ENCODE results near the gene ATG14.

ATG14 gene

DNA sequence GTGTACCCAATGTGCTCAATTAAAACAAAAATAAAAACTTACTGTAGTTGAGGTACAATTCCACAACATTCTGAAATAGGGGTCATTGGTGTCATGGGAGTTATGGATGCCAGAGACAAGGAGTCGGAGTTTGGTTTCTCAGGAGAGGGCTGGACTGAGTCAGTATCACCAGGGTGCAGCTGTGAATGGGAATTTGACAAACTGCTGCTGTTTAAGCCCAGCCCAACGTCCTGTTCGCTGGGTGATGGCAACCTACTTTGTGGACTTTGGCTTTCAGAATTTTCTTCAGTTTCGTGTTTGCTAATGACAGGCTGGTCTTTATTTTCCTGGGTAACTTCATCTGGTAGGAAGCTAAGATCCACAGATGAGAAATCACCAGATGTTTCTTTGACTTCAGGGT, 24.9 kb upstream of the ATG14 start:
- no peak overlapping the region for H3K27ac ChIP-seq (replicated peaks)
- TF ChIP-seq SPI1 (IDR thresholded peaks at IDR 0.05; ENCODE audit: borderline replicate concordance, low read depth) (no peak), GABPA (IDR thresholded peaks at IDR 0.05; ENCODE audit: low read depth) (no peak), POLR2AphosphoS5 (IDR thresholded peaks at IDR 0.05; ENCODE audit: low read depth) (no peak)
- TF ChIP-seq, protein P1, sequence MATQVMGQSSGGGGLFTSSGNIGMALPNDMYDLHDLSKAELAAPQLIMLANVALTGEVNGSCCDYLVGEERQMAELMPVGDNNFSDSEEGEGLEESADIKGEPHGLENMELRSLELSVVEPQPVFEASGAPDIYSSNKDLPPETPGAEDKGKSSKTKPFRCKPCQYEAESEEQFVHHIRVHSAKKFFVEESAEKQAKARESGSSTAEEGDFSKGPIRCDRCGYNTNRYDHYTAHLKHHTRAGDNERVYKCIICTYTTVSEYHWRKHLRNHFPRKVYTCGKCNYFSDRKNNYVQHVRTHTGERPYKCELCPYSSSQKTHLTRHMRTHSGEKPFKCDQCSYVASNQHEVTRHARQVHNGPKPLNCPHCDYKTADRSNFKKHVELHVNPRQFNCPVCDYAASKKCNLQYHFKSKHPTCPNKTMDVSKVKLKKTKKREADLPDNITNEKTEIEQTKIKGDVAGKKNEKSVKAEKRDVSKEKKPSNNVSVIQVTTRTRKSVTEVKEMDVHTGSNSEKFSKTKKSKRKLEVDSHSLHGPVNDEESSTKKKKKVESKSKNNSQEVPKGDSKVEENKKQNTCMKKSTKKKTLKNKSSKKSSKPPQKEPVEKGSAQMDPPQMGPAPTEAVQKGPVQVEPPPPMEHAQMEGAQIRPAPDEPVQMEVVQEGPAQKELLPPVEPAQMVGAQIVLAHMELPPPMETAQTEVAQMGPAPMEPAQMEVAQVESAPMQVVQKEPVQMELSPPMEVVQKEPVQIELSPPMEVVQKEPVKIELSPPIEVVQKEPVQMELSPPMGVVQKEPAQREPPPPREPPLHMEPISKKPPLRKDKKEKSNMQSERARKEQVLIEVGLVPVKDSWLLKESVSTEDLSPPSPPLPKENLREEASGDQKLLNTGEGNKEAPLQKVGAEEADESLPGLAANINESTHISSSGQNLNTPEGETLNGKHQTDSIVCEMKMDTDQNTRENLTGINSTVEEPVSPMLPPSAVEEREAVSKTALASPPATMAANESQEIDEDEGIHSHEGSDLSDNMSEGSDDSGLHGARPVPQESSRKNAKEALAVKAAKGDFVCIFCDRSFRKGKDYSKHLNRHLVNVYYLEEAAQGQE (IDR thresholded peaks at IDR 0.05; ENCODE audit: insufficient replicate concordance, low read depth): no peak
- TF ChIP-seq, protein P2, sequence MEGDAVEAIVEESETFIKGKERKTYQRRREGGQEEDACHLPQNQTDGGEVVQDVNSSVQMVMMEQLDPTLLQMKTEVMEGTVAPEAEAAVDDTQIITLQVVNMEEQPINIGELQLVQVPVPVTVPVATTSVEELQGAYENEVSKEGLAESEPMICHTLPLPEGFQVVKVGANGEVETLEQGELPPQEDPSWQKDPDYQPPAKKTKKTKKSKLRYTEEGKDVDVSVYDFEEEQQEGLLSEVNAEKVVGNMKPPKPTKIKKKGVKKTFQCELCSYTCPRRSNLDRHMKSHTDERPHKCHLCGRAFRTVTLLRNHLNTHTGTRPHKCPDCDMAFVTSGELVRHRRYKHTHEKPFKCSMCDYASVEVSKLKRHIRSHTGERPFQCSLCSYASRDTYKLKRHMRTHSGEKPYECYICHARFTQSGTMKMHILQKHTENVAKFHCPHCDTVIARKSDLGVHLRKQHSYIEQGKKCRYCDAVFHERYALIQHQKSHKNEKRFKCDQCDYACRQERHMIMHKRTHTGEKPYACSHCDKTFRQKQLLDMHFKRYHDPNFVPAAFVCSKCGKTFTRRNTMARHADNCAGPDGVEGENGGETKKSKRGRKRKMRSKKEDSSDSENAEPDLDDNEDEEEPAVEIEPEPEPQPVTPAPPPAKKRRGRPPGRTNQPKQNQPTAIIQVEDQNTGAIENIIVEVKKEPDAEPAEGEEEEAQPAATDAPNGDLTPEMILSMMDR (IDR thresholded peaks at IDR 0.05; ENCODE audit: insufficient read depth, low read length): no peak
- DNase-seq (ENCODE audit: low read depth in 1 of 2, low spot score in 1 of 2): no peak
- no peak overlapping the region for H3K4me3 ChIP-seq (replicated peaks; ENCODE audit: insufficient read depth, low read length)
- H3K27me3 ChIP-seq (ENCODE audit: insufficient read depth, poor library complexity, severe bottlenecking): peaks cover 12% of the 10 kb centered on the region

DNA sequence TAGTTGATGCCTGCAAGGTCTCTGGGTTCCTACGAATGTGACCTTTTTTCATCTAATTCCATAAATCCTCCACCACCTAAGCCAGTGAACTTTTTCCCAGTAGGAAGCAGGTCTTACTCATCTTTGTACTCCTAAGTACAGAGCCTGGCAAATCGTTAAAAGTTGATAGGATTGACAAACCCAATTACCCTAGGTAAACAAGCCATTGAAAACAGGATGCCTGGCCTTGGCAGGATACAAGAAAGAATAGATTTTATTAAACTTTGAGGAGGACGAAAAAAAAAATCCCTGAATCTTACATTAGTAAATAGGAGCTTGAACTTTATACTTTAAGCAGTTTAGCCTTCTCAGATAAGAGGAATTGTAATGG, 23.2 kb upstream of the ATG14 start:
- no peak for TF ChIP-seq SPI1 (IDR thresholded peaks at IDR 0.05; ENCODE audit: borderline replicate concordance, low read depth)
- TF ChIP-seq, protein P1 (IDR thresholded peaks at IDR 0.05; ENCODE audit: insufficient replicate concordance, low read depth): no peak
- no peak for TF ChIP-seq GABPA (IDR thresholded peaks at IDR 0.05; ENCODE audit: low read depth)
- TF ChIP-seq, protein P2 (IDR thresholded peaks at IDR 0.05; ENCODE audit: insufficient read depth, low read length): no peak
- TF ChIP-seq POLR2AphosphoS5 (IDR thresholded peaks at IDR 0.05; ENCODE audit: low read depth): no peak
- Histone ChIP-seq H3K4me3 (replicated peaks; ENCODE audit: insufficient read depth, low read length) (no peak overlapping the region), H3K27me3 (ENCODE audit: insufficient read depth, poor library complexity, severe bottlenecking) (peaks cover 13% of the 10 kb centered on the region), H3K27ac (replicated peaks) (no peak overlapping the region)
- no peak for DNase-seq (ENCODE audit: low read depth in 1 of 2, low spot score in 1 of 2)

DNA sequence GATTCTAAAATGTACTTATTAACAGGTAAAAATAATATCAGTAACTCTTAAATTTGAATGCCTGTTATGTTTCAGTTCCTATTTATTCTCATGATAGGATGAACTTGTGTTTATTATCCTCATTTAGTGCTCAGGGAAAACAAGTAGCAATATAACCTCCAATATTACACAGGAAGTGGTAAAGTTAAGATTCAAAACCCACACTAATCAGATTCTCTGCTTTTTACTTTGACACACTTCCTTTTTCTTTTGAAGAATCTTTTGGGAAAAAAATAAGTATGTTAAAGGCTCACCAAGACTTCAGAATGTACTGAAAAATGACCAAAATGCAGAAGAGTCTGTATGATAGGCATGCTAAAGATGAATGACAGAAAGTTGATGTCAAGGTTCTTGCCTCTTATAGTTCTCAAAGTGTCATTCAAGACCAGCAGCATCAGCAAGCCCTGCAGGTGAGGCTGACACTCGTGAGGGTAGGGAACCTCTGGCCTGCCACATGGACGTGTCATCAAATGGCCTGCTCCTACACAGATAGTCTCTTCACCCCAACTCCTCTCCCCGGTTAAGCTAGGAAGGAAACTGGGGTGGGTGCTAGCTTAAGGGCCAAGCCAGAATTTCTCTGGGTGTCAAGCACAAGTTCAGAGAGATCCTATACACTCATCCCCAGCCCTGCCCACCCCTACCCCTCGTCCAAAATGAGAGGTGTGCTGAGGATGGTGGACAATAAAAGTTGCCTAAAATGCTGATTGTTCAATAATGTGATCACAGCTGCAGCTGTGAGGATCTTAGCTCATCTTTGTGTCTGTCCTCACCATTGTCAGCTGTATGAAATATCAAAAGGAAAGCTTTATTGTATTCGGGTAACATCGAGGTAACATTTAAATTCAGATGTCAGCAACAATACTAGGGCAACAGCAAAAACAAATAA, 22.5 kb upstream of the ATG14 start:
- TF ChIP-seq, protein P2 (IDR thresholded peaks at IDR 0.05; ENCODE audit: insufficient read depth, low read length): no peak
- peak; percentile 46 for TF ChIP-seq SPI1 (IDR thresholded peaks at IDR 0.05; ENCODE audit: borderline replicate concordance, low read depth)
- Histone ChIP-seq H3K27me3 (ENCODE audit: insufficient read depth, poor library complexity, severe bottlenecking) (peaks cover 13% of the 10 kb centered on the region), H3K4me3 (replicated peaks; ENCODE audit: insufficient read depth, low read length) (no peak overlapping the region), H3K27ac (replicated peaks) (no peak overlapping the region)
- DNase-seq (ENCODE audit: low read depth in 1 of 2, low spot score in 1 of 2): no peak

Data from HL-60 (cell line).